OCI-LY7 (cell line): ENCODE data around the gene TBC1D5. TPM values are rescaled to one million over a fixed set of nuclear protein-coding genes. Genes with fewer than 3 reads are reported as not detected.

Source experiments
- BruUV-seq: library from RNA; stranded (reverse); fragments of 400-500 nt; replicated peaks from 2 replicates; lab custom pipeline; 2021; lab: Mats Ljungman, UMichigan
- CTCF ChIA-PET: fragments of 300-600 bp; sonication (Branson Sonifier 250); formaldehyde crosslinking; loops from one replicate; lab custom pipeline; 2022; ENCODE audit warnings: antibody characterized with exemption; ENCODE audit not compliant: unreplicated experiment; lab: Charles Lee
- POLR2A ChIA-PET: fragments of 300-600 bp; sonication (Branson Sonifier 250); formaldehyde crosslinking; loops from one replicate; lab custom pipeline; 2022; ENCODE audit warnings: antibody characterized with exemption; lab: Charles Lee
- DNase-seq: peaks from one replicate; pipeline ENCODE4 v3.0.0-alpha.2; 2015; ENCODE audit warnings: low spot score
- H2AFZ ChIP-seq: fragments of 200-600 bp; sonication (generic), shearing (Covaris generic); 2 replicates; pipeline ENCODE4 v1.6.1; 2014; ENCODE audit warnings: mild to moderate bottlenecking, antibody characterized with exemption, low read length, moderate library complexity
- H3K27ac ChIP-seq: fragments of 200-600 bp; sonication (generic); 2 replicates; pipeline ENCODE4 v1.5.1; 2014; ENCODE audit warnings: mixed run types, low read depth, mild to moderate bottlenecking, moderate library complexity, low read length, inconsistent platforms; ENCODE audit not compliant: poor library complexity, severe bottlenecking
- H3K36me3 ChIP-seq: fragments of 200-600 bp; sonication (generic); 2 replicates; pipeline ENCODE4 v1.6.1; 2014; ENCODE audit warnings: mild to moderate bottlenecking, antibody characterized with exemption, low read length, moderate library complexity, mixed read lengths; ENCODE audit not compliant: insufficient read depth
- H3K4me1 ChIP-seq: fragments of 200-600 bp; sonication (generic); 2 replicates; pipeline ENCODE4 v1.5.1; 2014; ENCODE audit warnings: mild to moderate bottlenecking, low read length; ENCODE audit not compliant: insufficient read depth, poor library complexity, severe bottlenecking
- H3K4me2 ChIP-seq: fragments of 200-600 bp; sonication (generic); 2 replicates; pipeline ENCODE4 v1.6.1; 2014; ENCODE audit warnings: mild to moderate bottlenecking, low read length
- H3K4me3 ChIP-seq: fragments of 200-600 bp; sonication (generic); 2 replicates; pipeline ENCODE4 v1.5.1; 2014; ENCODE audit warnings: mild to moderate bottlenecking, low read depth, low read length; ENCODE audit not compliant: poor library complexity, severe bottlenecking
- H3K79me2 ChIP-seq: fragments of 200-600 bp; sonication (generic); 2 replicates; pipeline ENCODE4 v1.6.1; 2016; ENCODE audit warnings: low read depth, mild to moderate bottlenecking, low read length, moderate library complexity, mixed read lengths; ENCODE audit not compliant: insufficient read depth
- H3K9me2 ChIP-seq: fragments of 200-600 bp; sonication (generic); 2 replicates; pipeline ENCODE4 v1.6.1; 2016; ENCODE audit warnings: mild to moderate bottlenecking, low read length, mixed read lengths; ENCODE audit not compliant: insufficient read depth
- H3K9me3 ChIP-seq: fragments of 200-600 bp; sonication (generic); 2 replicates; pipeline ENCODE4 v1.6.1; 2014; ENCODE audit warnings: mild to moderate bottlenecking, mixed run types, low read length, mixed read lengths
- H4K20me1 ChIP-seq: fragments of 200-600 bp; sonication (generic); 2 replicates; pipeline ENCODE4 v1.6.1; 2014; ENCODE audit warnings: mild to moderate bottlenecking, antibody characterized with exemption, low read length, moderate library complexity, mixed read lengths; ENCODE audit not compliant: insufficient read depth
- EZH2phosphoT487 ChIP-seq: fragments of 200-600 bp; sonication (generic); IDR thresholded peaks from 2 replicates; pipeline ENCODE4 v1.6.1; 2018; ENCODE audit warnings: low read depth, borderline replicate concordance, mild to moderate bottlenecking, mixed run types, antibody characterized with exemption, low read length, moderate library complexity, mixed read lengths
- intact Hi-C: fragments of 100-400 bp; cut with micrococcal nuclease; formaldehyde crosslinking; loops from one replicate; pipeline ENCODE4 v1.10.0; 2022; ENCODE audit not compliant: unreplicated experiment
- total RNA-seq, 2 experiments: library from RNA; depleted of rRNA in 1 of 2; stranded (reverse); fragments of >200 nt in 1 of 2; shearing (Covaris generic) in 1 of 2; gene quantifications; 2 replicates each; pipeline ENCODE4 v1.2.3, GENCODE V29; 2014 to 2022
- TF ChIP-seq, protein P1 (sequence below): fragments of 200-600 bp; sonication (generic); conservative IDR thresholded peaks from 2 replicates; pipeline ENCODE4 v1.5.1; 2014; ENCODE audit warnings: mild to moderate bottlenecking, antibody characterized with exemption, low read length, moderate library complexity, mixed read lengths

TBC1D5 gene
- total RNA-seq, 2 experiments from 2014 or later, result 78.5 to 82.4 TPM

DNA sequence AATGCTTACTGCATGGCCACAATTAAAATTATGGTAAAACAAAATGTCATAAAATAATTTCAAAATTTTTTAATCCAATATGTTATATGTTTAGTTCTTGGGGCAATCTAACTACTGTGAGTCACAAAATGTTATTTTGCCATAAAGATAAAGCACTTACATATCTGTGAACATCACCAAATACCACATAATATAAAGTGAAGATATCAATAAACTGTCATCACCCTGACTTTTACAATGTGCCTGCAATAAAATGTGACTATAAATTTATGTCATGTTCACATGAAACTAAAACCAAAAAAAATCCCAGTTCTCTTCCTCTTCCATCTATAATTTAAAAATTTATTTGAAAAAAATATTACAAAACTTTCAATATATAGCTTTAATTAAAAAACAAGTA, 191.8 kb downstream of the TBC1D5 start:
- no peaks in the 10 kb centered on the region for H3K9me3 ChIP-seq
- POLR2A ChIA-PET, result interaction anchor here (0.6 to 0.9 kb wide), 2 partner anchors 16 to 163 kb away, joined by 3 read pairs; no protein-coding TSS in a partner anchor
- CTCF ChIA-PET, result no interaction called here
- DNase-seq, result no peak
- H3K4me3 ChIP-seq, result no peak overlapping the region
- no peak overlapping the region for H3K4me2 ChIP-seq
- TF ChIP-seq, protein P1, sequence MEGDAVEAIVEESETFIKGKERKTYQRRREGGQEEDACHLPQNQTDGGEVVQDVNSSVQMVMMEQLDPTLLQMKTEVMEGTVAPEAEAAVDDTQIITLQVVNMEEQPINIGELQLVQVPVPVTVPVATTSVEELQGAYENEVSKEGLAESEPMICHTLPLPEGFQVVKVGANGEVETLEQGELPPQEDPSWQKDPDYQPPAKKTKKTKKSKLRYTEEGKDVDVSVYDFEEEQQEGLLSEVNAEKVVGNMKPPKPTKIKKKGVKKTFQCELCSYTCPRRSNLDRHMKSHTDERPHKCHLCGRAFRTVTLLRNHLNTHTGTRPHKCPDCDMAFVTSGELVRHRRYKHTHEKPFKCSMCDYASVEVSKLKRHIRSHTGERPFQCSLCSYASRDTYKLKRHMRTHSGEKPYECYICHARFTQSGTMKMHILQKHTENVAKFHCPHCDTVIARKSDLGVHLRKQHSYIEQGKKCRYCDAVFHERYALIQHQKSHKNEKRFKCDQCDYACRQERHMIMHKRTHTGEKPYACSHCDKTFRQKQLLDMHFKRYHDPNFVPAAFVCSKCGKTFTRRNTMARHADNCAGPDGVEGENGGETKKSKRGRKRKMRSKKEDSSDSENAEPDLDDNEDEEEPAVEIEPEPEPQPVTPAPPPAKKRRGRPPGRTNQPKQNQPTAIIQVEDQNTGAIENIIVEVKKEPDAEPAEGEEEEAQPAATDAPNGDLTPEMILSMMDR, result no peak
- no peak for TF ChIP-seq EZH2phosphoT487
- intact Hi-C loops, result no loop called here
- H3K4me1 ChIP-seq, result no peaks in the 10 kb centered on the region
- BruUV-seq, result no TSS peak
- H3K36me3 ChIP-seq, result no peaks in the 10 kb centered on the region
- H4K20me1 ChIP-seq, result no peaks in the 10 kb centered on the region
- no peak overlapping the region for H3K27ac ChIP-seq
- H3K9me2 ChIP-seq, result no peaks in the 10 kb centered on the region
- no peak overlapping the region for H2AFZ ChIP-seq
- no peaks in the 10 kb centered on the region for H3K79me2 ChIP-seq

DNA sequence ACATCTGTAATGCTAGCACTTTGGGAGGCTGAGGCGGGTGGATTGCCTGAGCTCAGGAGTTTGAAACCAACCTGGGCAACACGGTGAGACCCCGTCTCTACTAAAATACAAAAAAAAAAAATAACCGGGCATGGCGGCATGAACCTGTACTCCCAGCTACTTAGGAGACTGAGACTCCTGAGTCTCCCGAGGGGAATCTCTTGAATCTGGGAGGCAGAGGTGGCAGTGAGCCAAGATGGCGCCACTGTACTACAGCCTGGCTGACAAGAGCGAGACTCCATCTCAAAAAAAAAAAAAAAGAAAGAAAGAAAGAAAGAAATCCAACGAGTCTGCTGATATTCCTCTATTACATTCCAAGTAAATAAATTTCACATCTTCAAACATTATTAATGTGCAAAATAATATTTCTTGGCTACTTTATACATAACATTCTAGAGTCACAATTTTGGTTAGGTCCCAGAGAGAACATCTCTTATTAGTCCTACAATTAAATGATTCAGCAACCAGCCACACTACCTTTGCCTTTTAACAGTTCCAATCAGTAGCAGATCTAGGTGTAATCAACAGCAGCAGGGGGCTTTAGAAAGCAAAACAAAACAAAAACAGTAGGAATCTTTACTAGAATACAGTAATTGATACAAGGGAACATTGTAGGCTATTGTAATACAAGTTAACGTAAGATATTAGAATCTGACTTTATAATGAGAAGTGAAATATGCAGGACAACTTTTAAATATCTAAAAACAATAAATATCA, 195.8 kb downstream of the TBC1D5 start:
- no peaks in the 10 kb centered on the region for H3K36me3 ChIP-seq
- H3K4me1 ChIP-seq, result no peaks in the 10 kb centered on the region
- H3K9me3 ChIP-seq, result 0 out of 2 replicates have a peak, but pooled peaks cover under 1% of the 10 kb centered on the region
- no peaks in the 10 kb centered on the region for H3K9me2 ChIP-seq
- DNase-seq, result no peak
- H3K4me3 ChIP-seq, result no peak overlapping the region
- H3K4me2 ChIP-seq, result no peak overlapping the region
- H3K27ac ChIP-seq, result no peak overlapping the region
- no peak overlapping the region for H2AFZ ChIP-seq
- TF ChIP-seq, protein P1, result no peak
- no peak for TF ChIP-seq EZH2phosphoT487
- no peaks in the 10 kb centered on the region for H3K79me2 ChIP-seq
- CTCF ChIA-PET, result no interaction called here
- intact Hi-C loops, result no loop called here
- POLR2A ChIA-PET, result interaction anchor here (0.6 kb wide), 1 partner anchor 32 kb away, joined by 3 read pairs; no protein-coding TSS in a partner anchor
- BruUV-seq, result no TSS peak
- no peaks in the 10 kb centered on the region for H4K20me1 ChIP-seq

DNA sequence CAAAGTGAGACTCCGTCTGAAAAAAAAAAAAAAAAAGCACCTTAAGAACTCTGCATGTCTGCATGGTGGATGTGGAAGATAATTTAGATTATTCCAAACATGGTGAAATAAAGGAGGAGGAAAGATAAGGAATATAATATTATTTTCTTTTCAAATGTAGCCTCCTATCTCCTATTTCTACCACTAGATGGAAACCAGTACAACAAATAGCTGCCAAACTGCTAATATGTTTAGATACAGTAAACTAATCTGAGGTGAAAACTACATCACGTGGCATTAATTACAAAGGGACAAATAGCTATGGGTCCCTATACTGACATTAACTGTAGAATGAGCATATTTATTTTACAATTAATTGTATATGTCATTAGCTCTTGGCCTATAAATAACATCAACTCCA, 197.8 kb downstream of the TBC1D5 start:
- Histone ChIP-seq H3K36me3 (no peaks in the 10 kb centered on the region), H3K9me3 (0 out of 2 replicates have a peak, but pooled peaks cover 4% of the 10 kb centered on the region), H2AFZ (no peak overlapping the region), H3K4me1 (no peaks in the 10 kb centered on the region), H3K4me2 (no peak overlapping the region), H3K4me3 (no peak overlapping the region), H3K79me2 (no peaks in the 10 kb centered on the region), H3K9me2 (no peaks in the 10 kb centered on the region), H3K27ac (no peak overlapping the region), H4K20me1 (no peaks in the 10 kb centered on the region)
- intact Hi-C loops, result no loop called here
- TF ChIP-seq, protein P1, result 0 out of 2 replicates have a peak, but pooled peaks have one; percentile 28
- TF ChIP-seq EZH2phosphoT487, result no peak
- BruUV-seq, result no TSS peak
- POLR2A ChIA-PET, result interaction anchor here (0.6 kb wide), 1 partner anchor 11 kb away, joined by 3 read pairs; no protein-coding TSS in a partner anchor
- CTCF ChIA-PET, result no interaction called here
- no peak for DNase-seq
